ENCODE results near the gene EIF1. TPM values are rescaled to one million over a fixed set of nuclear protein-coding genes. Genes with fewer than 3 reads are reported as not detected.

Gene EIF1
- 82.5 and 236 TPM in 2 replicates for total RNA-seq

DNA sequence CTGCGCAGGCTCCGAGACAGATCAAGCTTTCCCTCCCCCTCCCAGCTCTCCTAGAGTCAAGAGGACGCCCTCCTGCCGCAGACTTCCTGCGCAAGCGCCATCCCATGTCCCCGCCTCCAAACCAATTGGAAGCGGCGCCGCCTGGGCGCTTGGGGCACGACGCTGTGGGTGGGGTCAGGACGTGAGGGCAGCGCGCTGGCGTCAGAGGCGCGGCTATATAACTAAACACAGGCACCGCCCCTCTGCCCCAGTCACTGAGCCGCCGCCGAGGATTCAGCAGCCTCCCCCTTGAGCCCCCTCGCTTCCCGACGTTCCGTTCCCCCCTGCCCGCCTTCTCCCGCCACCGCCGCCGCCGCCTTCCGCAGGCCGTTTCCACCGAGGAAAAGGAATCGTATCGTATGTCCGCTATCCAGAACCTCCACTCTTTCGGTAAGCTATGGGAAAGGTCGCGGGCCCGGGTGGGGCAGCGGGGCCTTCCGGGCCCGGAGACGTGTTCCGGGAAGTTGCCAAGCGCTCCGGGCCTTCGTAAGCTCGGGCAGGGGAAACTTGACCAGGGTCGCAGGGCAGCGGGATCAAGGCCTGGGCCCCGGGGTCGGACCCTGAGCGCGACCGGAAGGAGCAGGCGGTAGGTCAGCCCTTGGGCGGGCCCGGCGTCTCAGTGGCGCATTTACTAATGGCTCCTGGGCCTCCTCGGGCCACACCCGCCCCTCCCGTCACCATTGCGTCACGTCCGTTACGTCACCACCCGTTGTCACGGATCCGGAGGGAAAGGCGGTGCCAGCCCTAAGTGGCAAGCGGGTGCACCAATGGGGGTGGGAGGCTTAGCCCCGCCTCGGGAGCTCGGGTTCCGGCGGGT, at the start of gene EIF1:
Gene EIF1, plus strand, starts transcription at position 245 of the 856 bp plus-strand sequence. Its CDS starts 154 bp downstream, at position 399.

DNA sequence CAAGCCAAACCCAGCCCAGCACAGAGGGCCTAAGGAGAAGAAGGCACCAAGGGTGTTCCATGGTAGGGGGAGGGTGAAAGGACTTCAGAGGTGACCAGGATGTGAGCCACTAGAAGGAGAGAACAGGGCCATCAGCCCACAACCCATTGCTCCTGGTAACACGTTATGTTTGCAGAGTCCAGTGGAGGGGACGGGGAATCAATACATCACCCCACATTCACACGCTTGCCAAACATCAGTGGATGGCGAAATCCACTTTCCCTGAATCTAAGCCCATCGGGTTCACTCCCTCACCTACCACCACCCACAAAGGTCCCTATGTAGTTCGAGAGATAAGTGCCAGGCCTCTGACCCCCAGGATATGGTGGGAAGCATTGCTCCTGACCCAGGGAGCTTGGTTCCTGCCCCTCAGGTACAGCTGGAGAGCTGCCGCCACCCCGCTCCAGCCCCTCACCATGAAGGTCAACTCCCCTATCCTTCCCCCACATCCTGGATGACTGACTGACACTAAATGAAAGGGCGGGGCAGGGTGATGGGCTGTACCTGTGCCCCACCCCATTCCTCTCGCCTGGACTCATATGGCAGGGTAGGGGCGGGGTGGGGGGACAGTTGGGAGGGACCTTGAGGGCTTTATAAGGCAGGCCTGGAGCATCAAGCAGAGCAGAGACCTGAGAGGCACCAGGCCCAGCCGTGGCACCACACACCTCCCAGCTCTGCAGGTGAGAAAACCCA, 23.1 kb downstream of the EIF1 start, which contains the start of gene GAST:
Gene GAST, plus strand, starts transcription at position 663 of the 732 bp plus-strand sequence. CDS start 3,106 bp downstream, outside the sequence.

DNA sequence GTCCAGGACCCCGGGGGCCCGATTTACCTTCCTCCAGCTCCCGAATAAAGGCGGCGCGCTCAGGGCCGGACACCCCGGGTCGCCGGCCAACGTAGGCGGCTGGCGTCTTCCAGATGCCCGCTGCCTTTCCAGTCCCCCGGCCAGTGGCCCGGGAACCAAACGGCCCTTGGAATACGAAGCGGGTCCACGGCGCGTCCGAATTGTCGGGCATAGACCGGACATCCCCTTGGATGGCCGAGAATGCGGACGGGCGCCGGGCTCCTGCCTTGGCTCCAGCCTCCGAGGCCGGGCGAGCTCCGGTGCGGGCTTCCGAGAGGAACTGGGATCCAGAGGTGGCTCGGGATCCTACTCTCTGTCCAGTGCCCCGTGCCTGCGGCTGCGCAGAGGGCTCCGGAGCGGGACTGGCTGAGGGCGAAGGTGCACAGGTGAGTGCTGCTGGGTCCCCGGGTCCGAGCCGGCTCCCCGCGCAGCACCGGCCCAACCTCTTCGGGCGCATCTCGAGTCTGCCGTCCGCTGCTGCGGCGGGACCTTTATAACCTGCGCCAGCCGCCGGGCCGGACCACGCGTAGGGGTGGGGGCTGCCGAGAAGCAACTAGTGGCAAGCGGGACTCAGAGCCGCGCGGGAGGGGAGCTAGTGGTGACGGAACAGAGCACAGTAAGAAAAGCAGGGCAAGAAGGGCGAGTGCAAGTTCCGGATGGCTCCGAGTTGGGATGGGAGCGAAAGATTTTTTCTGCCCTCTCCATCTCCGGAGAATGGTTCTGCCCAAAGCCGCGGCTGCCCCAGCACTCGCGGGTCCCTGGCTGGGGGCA, 45.7 kb downstream of the EIF1 start, which contains the start of gene HAP1:
Gene HAP1, minus strand, starts transcription at position 505 of the 810 bp plus-strand sequence. Its CDS starts 9 bp downstream, at position 496.

Other genes with a start within 250 kb of the EIF1 start
- gene KRT38, start 247.9 kb upstream of the EIF1 start, total RNA-seq = not detected in 2 replicates
- gene KRT32, start 221.5 kb upstream of the EIF1 start, total RNA-seq = not detected in 2 replicates
- gene KRT35, start 207.7 kb upstream of the EIF1 start, total RNA-seq = not detected in 2 replicates
- not detected in 2 replicates for gene KRT36, start 199.0 kb upstream of the EIF1 start, total RNA-seq
- gene KRT13, start 183.3 kb upstream of the EIF1 start, total RNA-seq = 0.15 TPM in 1 of 2 replicates, not detected in the other
- gene KRT15, start 170.0 kb upstream of the EIF1 start, total RNA-seq = 0.66 and 2.9 TPM in 2 replicates
- 21.1 and 42.7 TPM in 2 replicates for gene KRT19, start 160.6 kb upstream of the EIF1 start, total RNA-seq
- not detected in 2 replicates for gene KRT9, start 116.8 kb upstream of the EIF1 start, total RNA-seq
- 0.17 and 3.1 TPM in 2 replicates for gene KRT14, start 102.0 kb upstream of the EIF1 start, total RNA-seq
- gene KRT16, start 76.1 kb upstream of the EIF1 start, total RNA-seq = 0.17 TPM in 1 of 2 replicates, not detected in the other
- gene KRT17, start 64.3 kb upstream of the EIF1 start, total RNA-seq = 1.5 and 15.1 TPM in 2 replicates
- gene GAST, start 23.4 kb downstream of the EIF1 start, total RNA-seq = not detected in 2 replicates
- under 0.01 and 0.17 TPM in 2 replicates for gene HAP1, start 45.8 kb downstream of the EIF1 start, total RNA-seq
- gene JUP, start 97.8 kb downstream of the EIF1 start, total RNA-seq = 5.3 and 5.4 TPM in 2 replicates
- 41.6 and 64.2 TPM in 2 replicates for gene P3H4, start 123.1 kb downstream of the EIF1 start, total RNA-seq
- gene FKBP10, start 124.1 kb downstream of the EIF1 start, total RNA-seq = 407 and 587 TPM in 2 replicates
- gene NT5C3B, start 147.3 kb downstream of the EIF1 start, total RNA-seq = 54.1 and 80.7 TPM in 2 replicates
- gene KLHL10, start 148.9 kb downstream of the EIF1 start, total RNA-seq = 0.17 and 0.29 TPM in 2 replicates
- gene KLHL11, start 176.5 kb downstream of the EIF1 start, total RNA-seq = 28.7 and 33.2 TPM in 2 replicates
- 171 and 230 TPM in 2 replicates for gene ACLY, start 230.1 kb downstream of the EIF1 start, total RNA-seq
- 0.33 and 1.3 TPM in 2 replicates for gene ODAD4, start 241.7 kb downstream of the EIF1 start, total RNA-seq